Hepatocyte (in vitro differentiated cells): ENCODE data around the gene LPP. TPM values are rescaled to one million over a fixed set of nuclear protein-coding genes. Genes with fewer than 3 reads are reported as not detected.

ENCODE experiments used
- DNase-seq: peaks from one replicate; pipeline ENCODE4 v3.0.0-alpha.2; 2016; ENCODE audit warnings: low spot score
- H2AFZ ChIP-seq: fragments of 200-600 bp; sonication (generic); 2 replicates; pipeline ENCODE4 v1.6.0; 2016; ENCODE audit warnings: antibody characterized with exemption, mild to moderate bottlenecking
- H3K27ac ChIP-seq: fragments of 200-600 bp; sonication (generic); 2 replicates; pipeline ENCODE4 v1.5.1; 2016; ENCODE audit warnings: mild to moderate bottlenecking
- H3K27me3 ChIP-seq: fragments of 200-600 bp; sonication (generic); 2 replicates; pipeline ENCODE4 v1.6.1; 2016
- H3K36me3 ChIP-seq: fragments of 200-600 bp; sonication (generic); replicated peaks from 2 replicates; pipeline ENCODE4 v1.5.1; 2016; ENCODE audit warnings: low read depth; ENCODE audit not compliant: insufficient read depth
- H3K4me1 ChIP-seq: fragments of 200-600 bp; sonication (generic); 2 replicates; pipeline ENCODE4 v1.5.1; 2016; ENCODE audit warnings: mild to moderate bottlenecking, moderate library complexity; ENCODE audit not compliant: insufficient read depth
- H3K4me2 ChIP-seq: fragments of 200-600 bp; sonication (generic); 2 replicates; pipeline ENCODE4 v1.6.0; 2016
- H3K4me3 ChIP-seq: fragments of 200-600 bp; sonication (generic); 2 replicates; pipeline ENCODE4 v1.5.1; 2016; ENCODE audit warnings: mild to moderate bottlenecking
- H3K79me2 ChIP-seq: fragments of 200-600 bp; sonication (generic); 2 replicates; pipeline ENCODE4 v1.6.0; 2017; ENCODE audit warnings: mild to moderate bottlenecking
- H3K9me2 ChIP-seq: fragments of 200-600 bp; sonication (generic); replicated peaks from 2 replicates; pipeline ENCODE4 v1.6.0; 2017; ENCODE audit warnings: mild to moderate bottlenecking; ENCODE audit not compliant: insufficient read depth
- H3K9me3 ChIP-seq: fragments of 200-600 bp; sonication (generic); 2 replicates; pipeline ENCODE4 v1.5.1; 2016; ENCODE audit warnings: low read depth, mild to moderate bottlenecking
- H4K20me1 ChIP-seq: fragments of 200-600 bp; sonication (generic); 2 replicates; pipeline ENCODE4 v1.6.0; 2016; ENCODE audit warnings: mild to moderate bottlenecking; ENCODE audit not compliant: insufficient read depth, poor library complexity, severe bottlenecking
- EZH2 ChIP-seq: fragments of 200-600 bp; sonication (generic); IDR thresholded peaks from 2 replicates; pipeline ENCODE4 v1.6.1; 2016; ENCODE audit warnings: antibody characterized with exemption, mild to moderate bottlenecking, borderline replicate concordance
- EZH2phosphoT487 ChIP-seq: fragments of 200-600 bp; sonication (generic); IDR thresholded peaks from one replicate; pipeline ENCODE4 v1.6.1; 2018; ENCODE audit warnings: antibody characterized with exemption, mild to moderate bottlenecking, low read depth, moderate library complexity; ENCODE audit not compliant: unreplicated experiment, severe bottlenecking
- WGBS: methylation state at CpG from one replicate; pipeline ENCODE4 v1.1.6; 2016; ENCODE audit warnings: low lambda C conversion rate; ENCODE audit errors: missing lambda C conversion rate; 5-methylcytosine and 5-hydroxymethylcytosine counted together
- polyA plus RNA-seq: library from polyadenylated mRNA; unstranded; fragments of >200 nt; fragmentation: Nextera tagmentation; extraction: Ambion mirVana; gene quantifications from 2 replicates; pipeline ENCODE4 v1.2.1, GENCODE V29; 2016
- total RNA-seq: library from RNA; depleted of rRNA; stranded (reverse); fragments of >200 nt; gene quantifications from 2 replicates; pipeline ENCODE4 v1.2.3, GENCODE V29; 2014
- TF ChIP-seq, protein P1 (sequence below): fragments of 200-600 bp; sonication (generic); IDR thresholded peaks from 2 replicates; pipeline ENCODE4 v1.5.1; 2016; ENCODE audit warnings: antibody characterized with exemption, mild to moderate bottlenecking; ENCODE audit not compliant: poor library complexity

The LPP gene
- total and polyA plus RNA-seq, 2 experiments from 2014 or later, result 53.2 to 73.8 TPM

- Histone ChIP-seq H3K79me2 (peaks cover 25% of the 10 kb centered on the region), H3K4me2 (no peak overlapping the region), H3K4me3 (no peak overlapping the region), H3K27me3 (no peaks in the 10 kb centered on the region), H3K9me2 (no peaks in the 10 kb centered on the region), H3K36me3 (no peaks in the 10 kb centered on the region), H3K9me3 (no peaks in the 10 kb centered on the region), H3K27ac (no peak overlapping the region), H4K20me1 (no peaks in the 10 kb centered on the region), H3K4me1 (no peaks in the 10 kb centered on the region), H2AFZ (no peak overlapping the region)
- WGBS, result 89% methylated on average over 2 of the region's 2 CpGs
- no peak for DNase-seq
- TF ChIP-seq EZH2 (no peak), EZH2phosphoT487 (no peak)
- TF ChIP-seq, protein P1, sequence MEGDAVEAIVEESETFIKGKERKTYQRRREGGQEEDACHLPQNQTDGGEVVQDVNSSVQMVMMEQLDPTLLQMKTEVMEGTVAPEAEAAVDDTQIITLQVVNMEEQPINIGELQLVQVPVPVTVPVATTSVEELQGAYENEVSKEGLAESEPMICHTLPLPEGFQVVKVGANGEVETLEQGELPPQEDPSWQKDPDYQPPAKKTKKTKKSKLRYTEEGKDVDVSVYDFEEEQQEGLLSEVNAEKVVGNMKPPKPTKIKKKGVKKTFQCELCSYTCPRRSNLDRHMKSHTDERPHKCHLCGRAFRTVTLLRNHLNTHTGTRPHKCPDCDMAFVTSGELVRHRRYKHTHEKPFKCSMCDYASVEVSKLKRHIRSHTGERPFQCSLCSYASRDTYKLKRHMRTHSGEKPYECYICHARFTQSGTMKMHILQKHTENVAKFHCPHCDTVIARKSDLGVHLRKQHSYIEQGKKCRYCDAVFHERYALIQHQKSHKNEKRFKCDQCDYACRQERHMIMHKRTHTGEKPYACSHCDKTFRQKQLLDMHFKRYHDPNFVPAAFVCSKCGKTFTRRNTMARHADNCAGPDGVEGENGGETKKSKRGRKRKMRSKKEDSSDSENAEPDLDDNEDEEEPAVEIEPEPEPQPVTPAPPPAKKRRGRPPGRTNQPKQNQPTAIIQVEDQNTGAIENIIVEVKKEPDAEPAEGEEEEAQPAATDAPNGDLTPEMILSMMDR, result no peak
Observed at GRCh38 chr3:188617270-188617669, 463.3 kb downstream of the LPP start.

- Histone ChIP-seq H3K79me2 (peaks cover 21% of the 10 kb centered on the region), H3K27me3 (no peaks in the 10 kb centered on the region), H4K20me1 (no peaks in the 10 kb centered on the region), H3K27ac (no peak overlapping the region), H3K4me2 (no peak overlapping the region), H2AFZ (no peak overlapping the region), H3K4me1 (no peaks in the 10 kb centered on the region), H3K36me3 (no peaks in the 10 kb centered on the region), H3K4me3 (no peak overlapping the region), H3K9me2 (no peaks in the 10 kb centered on the region), H3K9me3 (no peaks in the 10 kb centered on the region)
- WGBS, result 89% methylated on average over 5 of the region's 5 CpGs
- DNase-seq, result no peak
- TF ChIP-seq, protein P1, result no peak
- TF ChIP-seq EZH2 (no peak), EZH2phosphoT487 (no peak)
Observed at GRCh38 chr3:188617988-188618701, 464.2 kb downstream of the LPP start.

GRCh38 chr3:188620752-188621151 is 466.8 kb downstream of the LPP start:
- Histone ChIP-seq H3K4me1 (no peaks in the 10 kb centered on the region), H4K20me1 (no peaks in the 10 kb centered on the region), H3K4me3 (no peak overlapping the region), H3K9me2 (no peaks in the 10 kb centered on the region), H3K36me3 (no peaks in the 10 kb centered on the region), H3K4me2 (no peak overlapping the region), H3K27me3 (no peaks in the 10 kb centered on the region), H2AFZ (no peak overlapping the region), H3K79me2 (peaks cover 9% of the 10 kb centered on the region), H3K9me3 (no peaks in the 10 kb centered on the region), H3K27ac (no peak overlapping the region)
- TF ChIP-seq, protein P1, result no peak
- TF ChIP-seq EZH2, result no peak
- no peak for TF ChIP-seq EZH2phosphoT487
- 93% methylated on average over 2 of the region's 2 CpGs for WGBS
- DNase-seq, result no peak
